SK-N-SH treated with all-trans-retinoic acid at 6 μM for 48 hours (cell line): ENCODE measurements around the gene RBPMS2.

Source experiments
- ATAC-seq: fragments of 200-7000 bp; cut with Tn5 transposase; 3 replicates; pipeline ENCODE4 v1.9.1; 2020; ENCODE audit warnings: mild to moderate bottlenecking, moderate library complexity
- CSDC2 ChIP-seq: fragments of 250-450 bp; sonication (Bioruptor Pico); IDR thresholded peaks from 2 replicates; pipeline ENCODE4 v1.5.0; 2020; ENCODE audit warnings: mild to moderate bottlenecking, moderate library complexity
- ESRRG ChIP-seq: fragments of 250-450 bp; sonication (Bioruptor Pico); IDR thresholded peaks from 2 replicates; pipeline ENCODE4 v1.6.1; 2021; ENCODE audit warnings: mild to moderate bottlenecking
- GLIS3 ChIP-seq: fragments of 250-450 bp; sonication (Bioruptor Pico); IDR thresholded peaks from 2 replicates; pipeline ENCODE4 v1.5.0; 2020; ENCODE audit warnings: mild to moderate bottlenecking, moderate library complexity
- ISL1 ChIP-seq: fragments of 250-450 bp; sonication (Bioruptor Pico); IDR thresholded peaks from 2 replicates; pipeline ENCODE4 v2.1.2; 2022; ENCODE audit warnings: mild to moderate bottlenecking, moderate library complexity
- OSR1 ChIP-seq: fragments of 250-450 bp; sonication (Bioruptor Pico); IDR thresholded peaks from 2 replicates; pipeline ENCODE4 v1.8.0; 2022; ENCODE audit warnings: moderate library complexity, mild to moderate bottlenecking, inconsistent platforms
- PPARA ChIP-seq: fragments of 250-450 bp; sonication (Bioruptor Pico); IDR thresholded peaks from 2 replicates; pipeline ENCODE4 v1.5.0; 2020; ENCODE audit warnings: mild to moderate bottlenecking, borderline replicate concordance
- RARB ChIP-seq: fragments of 250-450 bp; sonication (Bioruptor Pico); IDR thresholded peaks from 2 replicates; pipeline ENCODE4 v1.8.0; 2021; ENCODE audit warnings: mild to moderate bottlenecking, moderate library complexity
- SNAI2 ChIP-seq: fragments of 250-450 bp; sonication (Bioruptor Pico); IDR thresholded peaks from 2 replicates; pipeline ENCODE4 v1.5.0; 2020; ENCODE audit warnings: mild to moderate bottlenecking, moderate library complexity
- TCF4 ChIP-seq: fragments of 250-450 bp; sonication (Bioruptor Pico); IDR thresholded peaks from 2 replicates; pipeline ENCODE4 v1.8.0; 2021; ENCODE audit warnings: mild to moderate bottlenecking, moderate library complexity, borderline replicate concordance
- TOX ChIP-seq: fragments of 250-450 bp; sonication (Bioruptor Pico); IDR thresholded peaks from 2 replicates; pipeline ENCODE4 v1.8.0; 2021; ENCODE audit warnings: mild to moderate bottlenecking, moderate library complexity, borderline replicate concordance
- ZC3H10 ChIP-seq: fragments of 250-450 bp; sonication (Bioruptor Pico); IDR thresholded peaks from 2 replicates; pipeline ENCODE4 v1.5.1; 2021; ENCODE audit warnings: mild to moderate bottlenecking, moderate library complexity
- ZFP3 ChIP-seq: fragments of 250-450 bp; sonication (Bioruptor Pico); IDR thresholded peaks from 2 replicates; pipeline ENCODE4 v1.5.0; 2020; ENCODE audit warnings: mild to moderate bottlenecking, moderate library complexity
- ZFP30 ChIP-seq: fragments of 450-650 bp; formaldehyde crosslinking; IDR thresholded peaks from 2 replicates; pipeline ENCODE4 v1.5.0; 2022; ENCODE audit warnings: mild to moderate bottlenecking, moderate library complexity
- ZNF565 ChIP-seq: fragments of 450-650 bp; formaldehyde crosslinking; conservative IDR thresholded peaks from 2 replicates; pipeline ENCODE4 v1.5.0; 2020; ENCODE audit warnings: low read depth, mild to moderate bottlenecking, moderate library complexity
- ZNF70 ChIP-seq: fragments of 450-650 bp; formaldehyde crosslinking; IDR thresholded peaks from 2 replicates; pipeline ENCODE4 v1.5.0; 2020; ENCODE audit warnings: mild to moderate bottlenecking, moderate library complexity
- ZNF8 ChIP-seq: fragments of 450-650 bp; formaldehyde crosslinking; IDR thresholded peaks from 2 replicates; pipeline ENCODE4 v1.5.0; 2020; ENCODE audit warnings: mild to moderate bottlenecking, moderate library complexity
- TF ChIP-seq, protein P1 (sequence below): fragments of 250-450 bp; sonication (Bioruptor Pico); IDR thresholded peaks from 2 replicates; pipeline ENCODE4 v1.5.1; 2021; ENCODE audit warnings: mild to moderate bottlenecking, moderate library complexity
- TF ChIP-seq, protein P2 (sequence below): fragments of 250-450 bp; sonication (Bioruptor Pico); IDR thresholded peaks from 2 replicates; pipeline ENCODE4 v1.8.0; 2020; ENCODE audit warnings: mild to moderate bottlenecking, moderate library complexity, borderline replicate concordance
- TF ChIP-seq, protein P3 (sequence below): fragments of 250-450 bp; sonication (Bioruptor Pico); IDR thresholded peaks from 2 replicates; pipeline ENCODE4 v1.8.0; 2021; ENCODE audit warnings: low read depth, mild to moderate bottlenecking, moderate library complexity, borderline replicate concordance
- TF ChIP-seq, protein P4 (sequence below): fragments of 250-450 bp; sonication (Bioruptor Pico); IDR thresholded peaks from 2 replicates; pipeline ENCODE4 v1.5.1; 2020; ENCODE audit warnings: low read depth, mild to moderate bottlenecking, moderate library complexity
- TF ChIP-seq, protein P5 (sequence below): fragments of 250-450 bp; sonication (Bioruptor Pico); IDR thresholded peaks from 2 replicates; pipeline ENCODE4 v1.5.0; 2020; ENCODE audit warnings: mild to moderate bottlenecking, moderate library complexity

Gene RBPMS2

DNA sequence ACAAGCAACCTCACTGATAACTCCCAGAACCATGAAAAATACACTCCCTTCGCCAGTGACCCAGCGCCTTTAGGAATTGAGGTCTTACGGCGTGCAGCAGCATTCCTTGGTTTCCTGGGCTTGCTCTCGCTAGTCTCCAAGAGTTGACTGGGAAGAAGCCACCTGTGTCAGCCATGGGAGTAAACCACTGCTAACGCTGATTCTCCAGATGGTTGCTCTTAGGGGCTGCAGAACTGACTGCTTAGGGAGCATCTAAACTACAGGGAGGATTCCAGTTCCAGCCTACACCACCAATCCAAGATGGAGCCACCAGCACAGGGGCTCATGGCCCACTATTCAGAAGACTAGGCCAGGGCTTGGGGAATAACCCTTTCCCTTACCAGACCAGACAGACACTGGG is 2.4 kb downstream of the RBPMS2 start:
- no peak for ATAC-seq
- TF ChIP-seq, protein P1, sequence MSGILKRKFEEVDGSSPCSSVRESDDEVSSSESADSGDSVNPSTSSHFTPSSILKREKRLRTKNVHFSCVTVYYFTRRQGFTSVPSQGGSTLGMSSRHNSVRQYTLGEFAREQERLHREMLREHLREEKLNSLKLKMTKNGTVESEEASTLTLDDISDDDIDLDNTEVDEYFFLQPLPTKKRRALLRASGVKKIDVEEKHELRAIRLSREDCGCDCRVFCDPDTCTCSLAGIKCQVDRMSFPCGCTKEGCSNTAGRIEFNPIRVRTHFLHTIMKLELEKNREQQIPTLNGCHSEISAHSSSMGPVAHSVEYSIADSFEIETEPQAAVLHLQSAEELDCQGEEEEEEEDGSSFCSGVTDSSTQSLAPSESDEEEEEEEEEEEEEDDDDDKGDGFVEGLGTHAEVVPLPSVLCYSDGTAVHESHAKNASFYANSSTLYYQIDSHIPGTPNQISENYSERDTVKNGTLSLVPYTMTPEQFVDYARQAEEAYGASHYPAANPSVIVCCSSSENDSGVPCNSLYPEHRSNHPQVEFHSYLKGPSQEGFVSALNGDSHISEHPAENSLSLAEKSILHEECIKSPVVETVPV: no peak
- TF ChIP-seq RARB (CRISPR knock-in tag): no peak
- no peak for TF ChIP-seq GLIS3 (CRISPR knock-in tag)
- no peak for TF ChIP-seq SNAI2 (CRISPR knock-in tag)

DNA sequence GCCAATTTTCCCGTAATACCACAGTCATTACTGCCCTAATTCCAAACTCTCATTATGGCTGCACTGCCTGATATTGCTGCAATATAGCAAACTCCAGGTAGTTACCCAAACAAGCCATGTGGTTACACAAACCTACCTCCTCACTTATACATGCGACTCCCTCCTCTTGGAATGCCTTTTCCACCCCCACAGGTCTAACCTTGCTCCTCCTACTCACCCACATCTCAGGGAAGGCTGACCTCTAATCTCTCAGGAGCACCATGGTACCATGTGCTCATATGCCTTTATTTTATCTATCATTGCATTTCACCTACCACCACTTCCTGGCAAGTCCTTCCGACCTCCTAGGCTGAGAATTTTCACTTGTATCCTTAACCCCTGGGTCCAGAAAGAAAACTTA is 2.9 kb downstream of the RBPMS2 start:
- TF ChIP-seq, protein P2, sequence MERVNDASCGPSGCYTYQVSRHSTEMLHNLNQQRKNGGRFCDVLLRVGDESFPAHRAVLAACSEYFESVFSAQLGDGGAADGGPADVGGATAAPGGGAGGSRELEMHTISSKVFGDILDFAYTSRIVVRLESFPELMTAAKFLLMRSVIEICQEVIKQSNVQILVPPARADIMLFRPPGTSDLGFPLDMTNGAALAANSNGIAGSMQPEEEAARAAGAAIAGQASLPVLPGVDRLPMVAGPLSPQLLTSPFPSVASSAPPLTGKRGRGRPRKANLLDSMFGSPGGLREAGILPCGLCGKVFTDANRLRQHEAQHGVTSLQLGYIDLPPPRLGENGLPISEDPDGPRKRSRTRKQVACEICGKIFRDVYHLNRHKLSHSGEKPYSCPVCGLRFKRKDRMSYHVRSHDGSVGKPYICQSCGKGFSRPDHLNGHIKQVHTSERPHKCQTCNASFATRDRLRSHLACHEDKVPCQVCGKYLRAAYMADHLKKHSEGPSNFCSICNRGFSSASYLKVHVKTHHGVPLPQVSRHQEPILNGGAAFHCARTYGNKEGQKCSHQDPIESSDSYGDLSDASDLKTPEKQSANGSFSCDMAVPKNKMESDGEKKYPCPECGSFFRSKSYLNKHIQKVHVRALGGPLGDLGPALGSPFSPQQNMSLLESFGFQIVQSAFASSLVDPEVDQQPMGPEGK: no peak
- no peak for TF ChIP-seq OSR1 (CRISPR knock-in tag)
- no peak for TF ChIP-seq PPARA (CRISPR knock-in tag)
- TF ChIP-seq, protein P3, sequence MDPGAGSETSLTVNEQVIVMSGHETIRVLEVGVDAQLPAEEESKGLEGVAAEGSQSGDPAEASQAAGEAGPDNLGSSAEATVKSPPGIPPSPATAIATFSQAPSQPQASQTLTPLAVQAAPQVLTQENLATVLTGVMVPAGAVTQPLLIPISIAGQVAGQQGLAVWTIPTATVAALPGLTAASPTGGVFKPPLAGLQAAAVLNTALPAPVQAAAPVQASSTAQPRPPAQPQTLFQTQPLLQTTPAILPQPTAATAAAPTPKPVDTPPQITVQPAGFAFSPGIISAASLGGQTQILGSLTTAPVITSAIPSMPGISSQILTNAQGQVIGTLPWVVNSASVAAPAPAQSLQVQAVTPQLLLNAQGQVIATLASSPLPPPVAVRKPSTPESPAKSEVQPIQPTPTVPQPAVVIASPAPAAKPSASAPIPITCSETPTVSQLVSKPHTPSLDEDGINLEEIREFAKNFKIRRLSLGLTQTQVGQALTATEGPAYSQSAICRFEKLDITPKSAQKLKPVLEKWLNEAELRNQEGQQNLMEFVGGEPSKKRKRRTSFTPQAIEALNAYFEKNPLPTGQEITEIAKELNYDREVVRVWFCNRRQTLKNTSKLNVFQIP (CRISPR knock-in tag): no peak
- TF ChIP-seq, protein P4, sequence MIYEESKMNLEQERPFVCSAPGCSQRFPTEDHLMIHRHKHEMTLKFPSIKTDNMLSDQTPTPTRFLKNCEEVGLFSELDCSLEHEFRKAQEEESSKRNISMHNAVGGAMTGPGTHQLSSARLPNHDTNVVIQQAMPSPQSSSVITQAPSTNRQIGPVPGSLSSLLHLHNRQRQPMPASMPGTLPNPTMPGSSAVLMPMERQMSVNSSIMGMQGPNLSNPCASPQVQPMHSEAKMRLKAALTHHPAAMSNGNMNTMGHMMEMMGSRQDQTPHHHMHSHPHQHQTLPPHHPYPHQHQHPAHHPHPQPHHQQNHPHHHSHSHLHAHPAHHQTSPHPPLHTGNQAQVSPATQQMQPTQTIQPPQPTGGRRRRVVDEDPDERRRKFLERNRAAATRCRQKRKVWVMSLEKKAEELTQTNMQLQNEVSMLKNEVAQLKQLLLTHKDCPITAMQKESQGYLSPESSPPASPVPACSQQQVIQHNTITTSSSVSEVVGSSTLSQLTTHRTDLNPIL (CRISPR knock-in tag): no peak
- no peak for TF ChIP-seq ZFP3 (CRISPR knock-in tag)
- TF ChIP-seq TOX (CRISPR knock-in tag): no peak
- TF ChIP-seq, protein P5, sequence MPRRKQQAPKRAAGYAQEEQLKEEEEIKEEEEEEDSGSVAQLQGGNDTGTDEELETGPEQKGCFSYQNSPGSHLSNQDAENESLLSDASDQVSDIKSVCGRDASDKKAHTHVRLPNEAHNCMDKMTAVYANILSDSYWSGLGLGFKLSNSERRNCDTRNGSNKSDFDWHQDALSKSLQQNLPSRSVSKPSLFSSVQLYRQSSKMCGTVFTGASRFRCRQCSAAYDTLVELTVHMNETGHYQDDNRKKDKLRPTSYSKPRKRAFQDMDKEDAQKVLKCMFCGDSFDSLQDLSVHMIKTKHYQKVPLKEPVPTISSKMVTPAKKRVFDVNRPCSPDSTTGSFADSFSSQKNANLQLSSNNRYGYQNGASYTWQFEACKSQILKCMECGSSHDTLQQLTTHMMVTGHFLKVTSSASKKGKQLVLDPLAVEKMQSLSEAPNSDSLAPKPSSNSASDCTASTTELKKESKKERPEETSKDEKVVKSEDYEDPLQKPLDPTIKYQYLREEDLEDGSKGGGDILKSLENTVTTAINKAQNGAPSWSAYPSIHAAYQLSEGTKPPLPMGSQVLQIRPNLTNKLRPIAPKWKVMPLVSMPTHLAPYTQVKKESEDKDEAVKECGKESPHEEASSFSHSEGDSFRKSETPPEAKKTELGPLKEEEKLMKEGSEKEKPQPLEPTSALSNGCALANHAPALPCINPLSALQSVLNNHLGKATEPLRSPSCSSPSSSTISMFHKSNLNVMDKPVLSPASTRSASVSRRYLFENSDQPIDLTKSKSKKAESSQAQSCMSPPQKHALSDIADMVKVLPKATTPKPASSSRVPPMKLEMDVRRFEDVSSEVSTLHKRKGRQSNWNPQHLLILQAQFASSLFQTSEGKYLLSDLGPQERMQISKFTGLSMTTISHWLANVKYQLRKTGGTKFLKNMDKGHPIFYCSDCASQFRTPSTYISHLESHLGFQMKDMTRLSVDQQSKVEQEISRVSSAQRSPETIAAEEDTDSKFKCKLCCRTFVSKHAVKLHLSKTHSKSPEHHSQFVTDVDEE (CRISPR knock-in tag): no peak
- no peak for TF ChIP-seq RARB (CRISPR knock-in tag)
- TF ChIP-seq ZNF565 (CRISPR knock-in tag): no peak
- ATAC-seq: no peak

DNA sequence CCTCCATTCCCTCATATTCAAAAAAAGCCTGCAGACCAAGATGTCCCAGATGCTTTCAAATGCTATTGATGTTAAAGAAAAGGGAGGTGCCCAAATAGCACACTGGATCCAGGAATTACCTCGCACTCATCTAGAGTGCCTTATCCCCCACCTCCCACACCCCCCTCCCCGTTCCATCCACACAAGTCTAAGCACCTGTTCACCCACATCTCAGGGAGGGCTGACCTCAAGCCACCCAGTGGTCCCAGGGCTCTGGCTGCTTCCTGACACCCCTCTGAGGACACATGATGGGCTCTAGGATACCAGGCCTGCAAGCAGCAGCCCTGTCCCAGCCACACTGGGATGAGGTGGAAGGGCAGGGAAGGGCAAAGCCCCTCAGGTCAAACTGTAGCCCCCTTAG is 4.8 kb downstream of the RBPMS2 start:
- TF ChIP-seq, protein P3 (CRISPR knock-in tag): no peak
- TF ChIP-seq TOX (CRISPR knock-in tag): no peak
- no peak for TF ChIP-seq ZNF8 (CRISPR knock-in tag)
- no peak for TF ChIP-seq OSR1 (CRISPR knock-in tag)
- TF ChIP-seq ZC3H10 (CRISPR knock-in tag): no peak
- no peak for TF ChIP-seq ZNF70 (CRISPR knock-in tag)
- TF ChIP-seq ZFP30: no peak
- TF ChIP-seq, protein P1: no peak
- TF ChIP-seq, protein P4 (CRISPR knock-in tag): no peak
- no peak for TF ChIP-seq GLIS3 (CRISPR knock-in tag)
- no peak for TF ChIP-seq CSDC2 (CRISPR knock-in tag)
- TF ChIP-seq ESRRG: no peak
- TF ChIP-seq PPARA (CRISPR knock-in tag): no peak
- no peak for TF ChIP-seq RARB (CRISPR knock-in tag)
- no peak for TF ChIP-seq TCF4 (CRISPR knock-in tag)
- TF ChIP-seq ZFP3 (CRISPR knock-in tag): no peak
- no peak for TF ChIP-seq ISL1 (CRISPR knock-in tag)
- TF ChIP-seq, all 23 proteins: peak for 0
- no peak for ATAC-seq
